ENCODE measurements around the gene ZNF385B.
A peak's percentile ranks its signal among the peaks of the same experiment; 100 is the strongest.

Gene ZNF385B

GRCh38 chr2:179715871-179716270 is 145.5 kb downstream of the ZNF385B start:
- ATAC-seq (ENCODE audit: low read depth): no peak

DNA sequence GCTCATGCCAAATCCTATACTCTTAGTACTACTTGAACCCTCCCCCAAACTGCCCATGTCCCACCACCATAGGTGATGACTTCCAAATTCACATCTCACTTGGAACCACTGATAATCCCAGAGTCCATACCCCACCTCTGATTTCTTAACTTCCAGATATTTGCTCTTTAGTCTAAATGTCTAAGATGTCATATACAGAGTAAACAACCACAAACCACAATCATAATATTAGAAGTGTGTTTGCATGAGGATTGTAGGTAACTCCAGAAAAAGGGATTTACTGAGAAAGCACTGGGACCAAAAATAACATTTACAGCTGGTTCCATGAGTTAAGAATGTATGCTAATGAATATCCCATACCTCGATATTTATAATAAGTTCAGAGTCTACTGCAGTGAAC is 146.2 kb downstream of the ZNF385B start:
- no peaks in the 10 kb centered on the region for H3K27me3 ChIP-seq (ENCODE audit: insufficient read depth, poor library complexity, severe bottlenecking)
- no peaks in the 10 kb centered on the region for H3K4me1 ChIP-seq (ENCODE audit: insufficient read depth, poor library complexity, severe bottlenecking)
- ATAC-seq (ENCODE audit: low read depth) (no peak), DNase-seq (ENCODE audit: low spot score) (no peak)
- no peaks in the 10 kb centered on the region for H3K9me3 ChIP-seq (ENCODE audit: severe bottlenecking)
- no peak overlapping the region for H3K4me3 ChIP-seq (ENCODE audit: severe bottlenecking)
- TF ChIP-seq CTCF (IDR thresholded peaks at IDR 0.05; ENCODE audit: poor library complexity, severe bottlenecking): no peak
- H3K27ac ChIP-seq (ENCODE audit: poor library complexity, severe bottlenecking): no peak overlapping the region
- H3K36me3 ChIP-seq (ENCODE audit: low read depth): no peaks in the 10 kb centered on the region

More at GRCh38 chr2:179715871-179716270, 145.5 kb downstream of the ZNF385B start:
- no peak for DNase-seq (ENCODE audit: low spot score)
- Histone ChIP-seq H3K27ac (ENCODE audit: poor library complexity, severe bottlenecking) (no peak overlapping the region), H3K4me1 (ENCODE audit: insufficient read depth, poor library complexity, severe bottlenecking) (no peaks in the 10 kb centered on the region), H3K4me3 (ENCODE audit: severe bottlenecking) (no peak overlapping the region), H3K27me3 (ENCODE audit: insufficient read depth, poor library complexity, severe bottlenecking) (no peaks in the 10 kb centered on the region), H3K9me3 (ENCODE audit: severe bottlenecking) (no peaks in the 10 kb centered on the region), H3K36me3 (ENCODE audit: low read depth) (no peaks in the 10 kb centered on the region)
- TF ChIP-seq CTCF (IDR thresholded peaks at IDR 0.05; ENCODE audit: poor library complexity, severe bottlenecking): no peak

- Histone ChIP-seq H3K27me3 (ENCODE audit: insufficient read depth, poor library complexity, severe bottlenecking) (no peaks in the 10 kb centered on the region), H3K36me3 (ENCODE audit: low read depth) (no peaks in the 10 kb centered on the region), H3K9me3 (ENCODE audit: severe bottlenecking) (no peaks in the 10 kb centered on the region), H3K4me1 (ENCODE audit: insufficient read depth, poor library complexity, severe bottlenecking) (no peaks in the 10 kb centered on the region), H3K4me3 (ENCODE audit: severe bottlenecking) (no peak overlapping the region), H3K27ac (ENCODE audit: poor library complexity, severe bottlenecking) (no peak overlapping the region)
- DNase-seq (ENCODE audit: low spot score) (no peak), ATAC-seq (ENCODE audit: low read depth) (no peak)
- TF ChIP-seq CTCF (IDR thresholded peaks at IDR 0.05; ENCODE audit: poor library complexity, severe bottlenecking): no peak
Observed at GRCh38 chr2:179712825-179713224, 148.6 kb downstream of the ZNF385B start.

DNA sequence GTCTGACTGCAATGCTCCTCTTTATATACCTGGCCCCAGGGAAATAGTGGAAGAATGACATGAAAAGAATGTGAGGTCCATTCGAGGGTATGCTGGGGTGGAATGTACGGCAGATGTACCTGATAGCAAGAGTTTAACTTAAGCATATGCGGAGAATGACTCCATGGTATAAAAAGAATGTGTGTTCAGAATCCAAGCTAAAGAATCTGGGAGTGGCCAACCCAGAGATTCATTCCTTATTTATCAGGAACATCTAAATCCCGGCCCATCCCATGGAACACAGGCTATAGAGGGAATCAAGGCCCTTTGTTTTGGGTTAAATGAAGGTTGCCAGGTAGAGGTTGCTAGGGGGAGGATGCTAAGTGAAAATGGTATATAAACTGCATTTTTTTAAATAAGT is 150.0 kb downstream of the ZNF385B start:
- DNase-seq (ENCODE audit: low spot score): no peak
- TF ChIP-seq CTCF (IDR thresholded peaks at IDR 0.05; ENCODE audit: poor library complexity, severe bottlenecking): no peak

GRCh38 chr2:179703702-179704101 is 157.7 kb downstream of the ZNF385B start:
- no peak overlapping the region for H3K4me3 ChIP-seq (ENCODE audit: severe bottlenecking)
- ATAC-seq (ENCODE audit: low read depth) (no peak), DNase-seq (ENCODE audit: low spot score) (no peak)
- H3K4me1 ChIP-seq (ENCODE audit: insufficient read depth, poor library complexity, severe bottlenecking): no peaks in the 10 kb centered on the region
- no peaks in the 10 kb centered on the region for H3K36me3 ChIP-seq (ENCODE audit: low read depth)
- H3K27me3 ChIP-seq (ENCODE audit: insufficient read depth, poor library complexity, severe bottlenecking): no peaks in the 10 kb centered on the region
- no peak for TF ChIP-seq CTCF (IDR thresholded peaks at IDR 0.05; ENCODE audit: poor library complexity, severe bottlenecking)
- no peak overlapping the region for H3K27ac ChIP-seq (ENCODE audit: poor library complexity, severe bottlenecking)
- no peaks in the 10 kb centered on the region for H3K9me3 ChIP-seq (ENCODE audit: severe bottlenecking)

More for the DNA sequence above, 150.0 kb downstream of the ZNF385B start:
- ATAC-seq (ENCODE audit: low read depth): peak; percentile 82
- H3K4me1 ChIP-seq (ENCODE audit: insufficient read depth, poor library complexity, severe bottlenecking): no peaks in the 10 kb centered on the region
- H3K27ac ChIP-seq (ENCODE audit: poor library complexity, severe bottlenecking): peak overlapping the region; percentile 25
- no peak overlapping the region for H3K4me3 ChIP-seq (ENCODE audit: severe bottlenecking)
- H3K9me3 ChIP-seq (ENCODE audit: severe bottlenecking): no peaks in the 10 kb centered on the region
- no peaks in the 10 kb centered on the region for H3K36me3 ChIP-seq (ENCODE audit: low read depth)
- H3K27me3 ChIP-seq (ENCODE audit: insufficient read depth, poor library complexity, severe bottlenecking): no peaks in the 10 kb centered on the region
